H9 (cell line): ENCODE measurements around the gene PTCD1. TPM values are rescaled to one million over a fixed set of nuclear protein-coding genes. Genes with fewer than 3 reads are reported as not detected.

Experiments used
- DNase-seq: peaks from one replicate; pipeline ENCODE4 v3.0.0-alpha.2; 2017
- H2AFZ ChIP-seq: one replicate; pipeline ENCODE4 v1.6.1; 2013; ENCODE audit warnings: mild to moderate bottlenecking, low read length, control low read depth, moderate library complexity
- H2AK5ac ChIP-seq: 2 replicates; pipeline ENCODE4 v1.6.1; 2013; ENCODE audit warnings: low read length, control low read depth, mixed read lengths; ENCODE audit not compliant: insufficient read length
- H2BK120ac ChIP-seq: one replicate; pipeline ENCODE4 v1.6.1; 2013; ENCODE audit warnings: low read depth, mild to moderate bottlenecking, low read length, control low read depth, inconsistent platforms; ENCODE audit not compliant: poor library complexity, severe bottlenecking
- H2BK12ac ChIP-seq: 2 replicates; pipeline ENCODE4 v1.6.1; 2013; ENCODE audit warnings: low read length, control low read depth, mixed read lengths, low read depth; ENCODE audit not compliant: insufficient read length
- H2BK15ac ChIP-seq: 2 replicates; pipeline ENCODE4 v1.6.1; 2013; ENCODE audit warnings: low read depth, low read length, control low read depth
- H2BK20ac ChIP-seq: one replicate; pipeline ENCODE4 v1.6.1; 2013; ENCODE audit warnings: low read depth, mild to moderate bottlenecking, low read length, control low read depth, inconsistent platforms; ENCODE audit not compliant: poor library complexity, severe bottlenecking
- H2BK5ac ChIP-seq: 2 replicates; pipeline ENCODE4 v1.6.1; 2013; ENCODE audit warnings: low read length, control low read depth, mixed read lengths; ENCODE audit not compliant: insufficient read length
- H3K14ac ChIP-seq: 2 replicates; pipeline ENCODE4 v1.6.1; 2013; ENCODE audit warnings: low read length, control low read depth; ENCODE audit not compliant: insufficient read depth
- H3K18ac ChIP-seq: 2 replicates; pipeline ENCODE4 v1.6.1; 2013; ENCODE audit warnings: low read depth, mild to moderate bottlenecking, mixed read lengths, low read length, control low read depth; ENCODE audit not compliant: insufficient read length
- H3K23ac ChIP-seq: 2 replicates; pipeline ENCODE4 v1.6.1; 2013; ENCODE audit warnings: low read length, control low read depth, mixed read lengths, low read depth; ENCODE audit not compliant: insufficient read length
- H3K23me2 ChIP-seq: 2 replicates; pipeline ENCODE4 v1.6.1; 2013; ENCODE audit warnings: low read depth, mild to moderate bottlenecking, mixed read lengths, low read length, control low read depth; ENCODE audit not compliant: insufficient read length, poor library complexity, severe bottlenecking
- H3K27ac ChIP-seq: 2 replicates; pipeline ENCODE4 v1.5.1; 2013; ENCODE audit warnings: low read length, control low read depth, mixed read lengths, low read depth; ENCODE audit not compliant: insufficient read length
- H3K27me3 ChIP-seq: 2 replicates; pipeline ENCODE4 v1.6.1; 2013; ENCODE audit warnings: low read length, control low read depth, inconsistent platforms; ENCODE audit not compliant: insufficient read depth
- H3K4ac ChIP-seq: 2 replicates; pipeline ENCODE4 v1.6.1; 2013; ENCODE audit warnings: low read depth, mild to moderate bottlenecking, control low read depth, inconsistent platforms, low read length, moderate library complexity
- H3K4me1 ChIP-seq: 2 replicates; pipeline ENCODE4 v1.6.1; 2013; ENCODE audit warnings: low read length, control low read depth, inconsistent platforms; ENCODE audit not compliant: insufficient read depth
- H3K4me2 ChIP-seq: 2 replicates; pipeline ENCODE4 v1.6.1; 2013; ENCODE audit warnings: low read length, control low read depth, mixed read lengths; ENCODE audit not compliant: insufficient read length, insufficient read depth
- H3K56ac ChIP-seq: 2 replicates; pipeline ENCODE4 v1.6.1; 2013; ENCODE audit warnings: low read depth, mild to moderate bottlenecking, mixed read lengths, low read length, control low read depth; ENCODE audit not compliant: insufficient read length
- H3K79me1 ChIP-seq: 2 replicates; pipeline ENCODE4 v1.6.1; 2013; ENCODE audit warnings: low read depth, mild to moderate bottlenecking, moderate library complexity, low read length, control low read depth, inconsistent platforms; ENCODE audit not compliant: insufficient read depth, poor library complexity, severe bottlenecking
- H3K79me2 ChIP-seq: 2 replicates; pipeline ENCODE4 v1.6.1; 2013; ENCODE audit warnings: low read length, control low read depth, inconsistent platforms; ENCODE audit not compliant: insufficient read depth
- H3K9ac ChIP-seq: 2 replicates; pipeline ENCODE4 v1.6.1; 2013; ENCODE audit warnings: low read length, control low read depth, mixed read lengths; ENCODE audit not compliant: insufficient read length; ENCODE audit errors: extremely low read depth
- H3K9me3 ChIP-seq: one replicate; pipeline ENCODE4 v1.6.1; 2013; ENCODE audit warnings: low read depth, low read length, inconsistent platforms; ENCODE audit not compliant: control insufficient read depth
- H3T11ph ChIP-seq: one replicate; pipeline ENCODE4 v1.6.1; 2013; ENCODE audit warnings: mild to moderate bottlenecking, low read length, control low read depth, inconsistent platforms
- H4K20me1 ChIP-seq: one replicate; pipeline ENCODE4 v1.6.1; 2013; ENCODE audit not compliant: control insufficient read depth, insufficient read length, insufficient read depth
- H4K5ac ChIP-seq: 2 replicates; pipeline ENCODE4 v1.6.1; 2013; ENCODE audit warnings: low read depth, mild to moderate bottlenecking, mixed read lengths, low read length, control low read depth; ENCODE audit not compliant: insufficient read length
- H4K8ac ChIP-seq: replicated peaks from 2 replicates; pipeline ENCODE4 v1.6.1; 2013; ENCODE audit warnings: low read length, control low read depth, mixed read lengths, low read depth; ENCODE audit not compliant: insufficient read length
- H4K91ac ChIP-seq: 2 replicates; pipeline ENCODE4 v1.6.1; 2013; ENCODE audit warnings: low read depth, mild to moderate bottlenecking, moderate library complexity, mixed read lengths, low read length, control low read depth; ENCODE audit not compliant: insufficient read length
- H3K27ac Mint-ChIP-seq, 3 experiments: 2 replicates in 2 of 3; 3 replicates in 1 of 3; pipeline ENCODE4 v1.8.0; 2020 to 2021; ENCODE audit warnings: mixed read lengths in 3 of 3, mild to moderate bottlenecking in 1 of 3, moderate library complexity in 1 of 3
- H3K27me3 Mint-ChIP-seq: 2 replicates; pipeline ENCODE4 v1.8.0; 2021; ENCODE audit warnings: low read depth, mild to moderate bottlenecking, moderate library complexity, mixed read lengths
- H3K36me3 Mint-ChIP-seq, 3 experiments: 2 replicates in 2 of 3; 3 replicates in 1 of 3; pipeline ENCODE4 v1.8.0; 2020 to 2021; ENCODE audit warnings: low read depth in 3 of 3, mixed read lengths in 3 of 3; ENCODE audit not compliant: insufficient read depth in 1 of 3
- H3K4me1 Mint-ChIP-seq, 2 experiments: 2 replicates each; pipeline ENCODE4 v1.8.0; 2020; ENCODE audit warnings: mixed read lengths in 2 of 2
- H3K4me3 Mint-ChIP-seq, 2 experiments: 2 replicates in 1 of 2; 3 replicates in 1 of 2; pipeline ENCODE4 v1.8.0; 2020 to 2021; ENCODE audit warnings: mild to moderate bottlenecking in 2 of 2, mixed read lengths in 2 of 2, moderate library complexity in 1 of 2
- H3K9me3 Mint-ChIP-seq, 2 experiments: 2 replicates in 1 of 2; 3 replicates in 1 of 2; pipeline ENCODE4 v1.8.0; 2020; ENCODE audit warnings: mild to moderate bottlenecking in 2 of 2, mixed read lengths in 2 of 2, moderate library complexity in 1 of 2
- CTCF ChIP-seq: fragments of 200-600 bp; sonication (generic); conservative IDR thresholded peaks from 3 replicates; pipeline ENCODE4 v1.8.0; 2021; ENCODE audit warnings: antibody characterized with exemption, mild to moderate bottlenecking
- WGBS: extraction: QIAGEN DNeasy Blood & Tissue Kit; methylation state at CpG from one replicate; pipeline ENCODE4 v1.1.7; 2013; ENCODE audit warnings: missing lambda C conversion rate, low lambda C conversion rate, mixed read lengths; ENCODE audit not compliant: insufficient read length; ENCODE audit errors: extremely low coverage; 5-methylcytosine and 5-hydroxymethylcytosine counted together
- total RNA-seq: library from RNA; stranded (reverse); gene quantifications from 2 replicates; pipeline ENCODE4 v1.2.1, GENCODE V29; 2021

Gene PTCD1
- total RNA-seq, 1 experiment from 2014 or later: 12.8 TPM

GRCh38 chr7:99453105-99453504, 14.5 kb upstream of the PTCD1 start:
- H3K27me3 Mint-ChIP-seq: no peaks in the 10 kb centered on the region; the same call in none of the 2 replicates
- Histone ChIP-seq H3K9me3 (no peaks in the 10 kb centered on the region), H3K4ac (no peak overlapping the region), H3K23ac (no peak overlapping the region), H4K20me1 (no peaks in the 10 kb centered on the region), H2BK20ac (no peak overlapping the region), H3K14ac (no peak overlapping the region), H3K4me1 (no peaks in the 10 kb centered on the region), H3K27me3 (no peaks in the 10 kb centered on the region), H3K56ac (no peak overlapping the region), H2BK120ac (no peak overlapping the region), H3K9ac (no peak overlapping the region), H2AFZ (no peak overlapping the region), H4K91ac (no peak overlapping the region), H2AK5ac (no peak overlapping the region), H2BK12ac (no peak overlapping the region), H2BK15ac (no peak overlapping the region), H4K5ac (no peak overlapping the region), H2BK5ac (no peak overlapping the region), H3K27ac (no peak overlapping the region), H3K79me2 (no peaks in the 10 kb centered on the region), H3K23me2 (no peaks in the 10 kb centered on the region), H3T11ph (no peak overlapping the region), H3K18ac (no peak overlapping the region), H3K4me2 (no peak overlapping the region), H4K8ac (no peak overlapping the region), H3K79me1 (no peaks in the 10 kb centered on the region)
- TF ChIP-seq CTCF: no peak
- no peak overlapping the region for H3K4me3 Mint-ChIP-seq
- no peak for DNase-seq
- no peaks in the 10 kb centered on the region for H3K4me1 Mint-ChIP-seq
- WGBS: no CpG with 5 or more reads among the region's 11 CpGs
- no peaks in the 10 kb centered on the region for H3K9me3 Mint-ChIP-seq
- peaks cover 32 to 92% (median 85%) of the 10 kb centered on the region in 3 experiments; a peak in 6 of 7 replicates for H3K36me3 Mint-ChIP-seq
- no peak overlapping the region for H3K27ac Mint-ChIP-seq
